Tibial nerve (tissue), 4 donors: Measurements from ENCODE around the gene CPLANE2. TPM values are rescaled to one million over a fixed set of nuclear protein-coding genes. Genes with fewer than 3 reads are reported as not detected.

Experiments
- DNase-seq, 2 donors: peaks; one replicate each; pipeline ENCODE4 v3.0.0-alpha.2; 2019; ENCODE audit warnings: low spot score in 2 of 2
- H3K27ac ChIP-seq, 4 donors: fragments of 200-600 bp; sonication (generic) in 3 of 4; one replicate each; pipeline ENCODE4 v1.5.1; 2017 to 2019; ENCODE audit warnings: mild to moderate bottlenecking in 1 of 4
- H3K27me3 ChIP-seq, 2 donors: fragments of 200-600 bp; sonication (generic) in 1 of 2; one replicate each; pipeline versions ENCODE4 v1.5.1 to v1.6.0; 2017 to 2019
- H3K36me3 ChIP-seq, 3 donors: fragments of 200-600 bp; sonication (generic); one replicate each; pipeline ENCODE4 v1.5.1; 2018 to 2019
- H3K4me1 ChIP-seq, 4 donors: fragments of 200-600 bp; sonication (generic) in 3 of 4; one replicate each; pipeline ENCODE4 v1.5.1; 2017 to 2019
- H3K4me3 ChIP-seq, 4 donors: fragments of 200-600 bp; sonication (generic) in 3 of 4; one replicate each; pipeline ENCODE4 v1.5.1; 2017 to 2019; ENCODE audit warnings: mild to moderate bottlenecking in 1 of 4, moderate library complexity in 1 of 4
- H3K9me3 ChIP-seq, 4 donors: fragments of 200-600 bp; sonication (generic) in 3 of 4; one replicate each; pipeline ENCODE4 v1.5.1; 2017 to 2019
- CTCF ChIP-seq, 5 experiments: fragments of 200-600 bp in 3 of 5; fragments of 450-650 bp in 2 of 5; sonication (generic) in 3 of 5; IDR thresholded peaks; one replicate each; pipeline ENCODE4 v1.5.1; 2016 to 2019; ENCODE audit warnings: antibody characterized with exemption in 5 of 5, mild to moderate bottlenecking in 3 of 5, moderate library complexity in 2 of 5
- EP300 ChIP-seq, 2 donors: sonication (generic); formaldehyde crosslinking; IDR thresholded peaks; one replicate each; pipeline ENCODE4 v1.6.1; 2017; ENCODE audit warnings: antibody characterized with exemption in 2 of 2, mild to moderate bottlenecking in 1 of 2
- POLR2A ChIP-seq, 2 donors: fragments of 450-650 bp; IDR thresholded peaks; one replicate each; pipeline ENCODE4 v1.6.1; 2017; ENCODE audit warnings: antibody characterized with exemption in 2 of 2, mild to moderate bottlenecking in 2 of 2, moderate library complexity in 2 of 2
- WGBS, 2 donors: methylation state at CpG; one replicate each; pipeline ENCODE4 v1.1.5; 2018; 5-methylcytosine and 5-hydroxymethylcytosine counted together
- total RNA-seq, 4 donors: library from RNA; depleted of rRNA; stranded (reverse); fragments of >200 nt; gene quantifications; one replicate each; pipeline ENCODE4 v1.1.0, GENCODE V29; 2016

CPLANE2 gene
- total RNA-seq, 4 donors from 2014 or later, result 3.6 to 14.4 (median 9.6) TPM

- Histone ChIP-seq H3K4me1 (peaks cover 0 to 10% (median 0%) of the 10 kb centered on the region in 4 donors), H3K27me3 (no peaks in the 10 kb centered on the region), H3K4me3 (no peak overlapping the region), H3K36me3 (peaks cover 0 to 25% (median 0%) of the 10 kb centered on the region in 3 donors), H3K9me3 (no peaks in the 10 kb centered on the region), H3K27ac (no peak overlapping the region)
- TF ChIP-seq CTCF (IDR thresholded peaks at IDR 0.05) (no peak), POLR2A (IDR thresholded peaks at IDR 0.05) (no peak), EP300 (IDR thresholded peaks at IDR 0.05) (no peak)
- DNase-seq, result no peak
- 90 to 93% methylated on average over 6 of the region's 6 CpGs for WGBS, 2 donors
Measured at GRCh38 chr1:16276302-16277030, 39.5 kb upstream of the CPLANE2 start.

DNA sequence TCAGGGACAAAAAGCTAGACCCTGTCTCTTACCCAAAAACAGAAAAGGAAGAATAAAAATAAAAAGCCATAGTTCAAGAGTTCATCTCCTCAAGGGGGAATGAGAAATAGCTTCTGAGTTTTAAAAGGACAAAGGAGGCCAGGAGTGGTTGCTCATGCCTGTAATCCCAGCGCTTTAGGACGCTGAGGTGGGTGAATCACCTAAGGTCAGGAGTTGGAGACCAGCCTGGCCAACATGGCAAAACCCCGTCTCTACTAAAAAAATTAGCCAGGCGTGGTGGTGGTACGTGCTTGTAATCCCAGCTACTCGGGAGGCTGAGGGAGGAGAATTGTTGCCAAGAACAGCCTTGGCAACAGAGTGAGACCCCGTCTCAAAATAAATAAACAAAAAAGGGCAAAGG, 38.6 kb upstream of the CPLANE2 start:
- peaks cover 0 to 9% (median 0%) of the 10 kb centered on the region in 4 donors for H3K4me1 ChIP-seq
- TF ChIP-seq EP300 (IDR thresholded peaks at IDR 0.05) (no peak), POLR2A (IDR thresholded peaks at IDR 0.05) (no peak), CTCF (IDR thresholded peaks at IDR 0.05) (no peak)
- H3K27ac ChIP-seq, result no peak overlapping the region
- no peaks in the 10 kb centered on the region for H3K27me3 ChIP-seq
- H3K9me3 ChIP-seq, result no peaks in the 10 kb centered on the region
- 80 to 82% methylated on average over 7 of the region's 7 CpGs for WGBS, 2 donors
- H3K4me3 ChIP-seq, result no peak overlapping the region
- DNase-seq, result no peak
- H3K36me3 ChIP-seq, result peaks cover 0 to 20% (median 0%) of the 10 kb centered on the region in 3 donors

DNA sequence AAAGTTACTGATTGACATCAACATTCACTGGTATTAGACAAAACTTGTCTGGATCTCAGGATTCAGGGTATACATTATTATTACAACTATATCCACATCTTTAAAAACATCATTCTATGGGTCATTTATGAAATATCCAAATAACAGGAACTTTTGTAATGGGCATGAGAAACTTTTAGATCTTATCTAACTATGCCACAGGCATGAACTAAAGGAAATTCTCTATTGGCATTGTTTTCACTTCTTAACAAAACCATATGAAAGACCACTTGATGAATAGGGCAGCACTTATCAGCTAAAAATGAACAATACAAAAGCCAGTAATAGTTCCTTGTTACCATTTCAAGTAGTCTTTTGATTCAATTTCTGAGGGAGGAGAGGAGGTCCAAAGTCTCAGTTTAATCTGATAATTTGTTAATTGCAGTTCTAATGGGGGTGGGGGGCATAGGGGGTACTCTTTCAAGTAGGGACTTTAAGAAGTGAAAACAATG, 30.8 kb upstream of the CPLANE2 start:
- Histone ChIP-seq H3K4me3 (no peak overlapping the region), H3K27ac (peak overlapping the region in 1 of 4 donors; percentile 22), H3K36me3 (peaks cover 0 to 6% (median 0%) of the 10 kb centered on the region in 3 donors)

GRCh38 chr1:16266411-16267118, 29.6 kb upstream of the CPLANE2 start:
- no peak overlapping the region for H3K27ac ChIP-seq
- no peak overlapping the region for H3K4me3 ChIP-seq
- peaks cover 0 to 12% (median 0%) of the 10 kb centered on the region in 3 donors for H3K36me3 ChIP-seq
- peaks cover 0 to 32% (median 13%) of the 10 kb centered on the region in 4 donors for H3K4me1 ChIP-seq
- no peaks in the 10 kb centered on the region for H3K27me3 ChIP-seq
- H3K9me3 ChIP-seq, result no peaks in the 10 kb centered on the region
- no peak for DNase-seq
- TF ChIP-seq POLR2A (IDR thresholded peaks at IDR 0.05), result no peak
- no peak for TF ChIP-seq EP300 (IDR thresholded peaks at IDR 0.05)
- no peak for TF ChIP-seq CTCF (IDR thresholded peaks at IDR 0.05)
- WGBS, 2 donors, result 68 to 83% methylated on average over 4 of the region's 4 CpGs

More for the DNA sequence above, 30.8 kb upstream of the CPLANE2 start:
- Histone ChIP-seq H3K27me3 (no peaks in the 10 kb centered on the region), H3K4me1 (peaks cover 0 to 30% (median 13%) of the 10 kb centered on the region in 4 donors), H3K9me3 (no peaks in the 10 kb centered on the region)
- no peak for TF ChIP-seq POLR2A (IDR thresholded peaks at IDR 0.05)
- TF ChIP-seq CTCF (IDR thresholded peaks at IDR 0.05), result no peak
- no peak for TF ChIP-seq EP300 (IDR thresholded peaks at IDR 0.05)
- no peak for DNase-seq

DNA sequence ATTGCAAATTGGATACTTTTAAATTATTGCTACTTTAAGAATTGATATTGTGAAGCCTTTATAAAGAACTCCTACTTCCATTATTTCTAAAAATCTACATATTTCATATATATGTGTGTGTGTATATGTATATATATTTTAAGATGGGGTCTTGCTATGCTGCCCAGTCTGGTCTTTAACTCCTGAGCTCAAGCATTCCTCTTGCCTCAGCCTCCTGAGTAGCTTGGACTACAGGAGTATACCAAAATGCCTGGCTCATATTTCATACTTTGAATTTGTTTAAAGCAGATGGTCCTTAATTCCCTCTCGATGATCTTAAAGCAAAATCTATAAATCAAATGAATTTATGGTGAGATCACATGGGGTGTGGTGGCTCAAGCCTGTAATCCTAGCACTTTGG, 25.1 kb upstream of the CPLANE2 start:
- TF ChIP-seq CTCF (IDR thresholded peaks at IDR 0.05) (no peak), POLR2A (IDR thresholded peaks at IDR 0.05) (no peak), EP300 (IDR thresholded peaks at IDR 0.05) (no peak)
- no peaks in the 10 kb centered on the region for H3K27me3 ChIP-seq
- 97 to 100% methylated on average over 1 of the region's 1 CpG for WGBS, 2 donors
- H3K4me1 ChIP-seq, result peaks cover 0 to 34% (median 1%) of the 10 kb centered on the region in 4 donors
- no peak overlapping the region for H3K27ac ChIP-seq
- H3K36me3 ChIP-seq, result peaks cover 0 to 12% (median 0%) of the 10 kb centered on the region in 3 donors
- H3K9me3 ChIP-seq, result no peaks in the 10 kb centered on the region
- no peak overlapping the region for H3K4me3 ChIP-seq
- DNase-seq, result no peak
